NCI-H1436 (cell line): Measurements from ENCODE around the gene DSP.
A peak's percentile ranks its signal among the peaks of the same experiment; 100 is the strongest.

ENCODE experiments used
- DNase-seq: peaks from one replicate; lab custom pipeline; 2025; lab: John Stamatoyannopoulos, UW

DSP gene, protein sequence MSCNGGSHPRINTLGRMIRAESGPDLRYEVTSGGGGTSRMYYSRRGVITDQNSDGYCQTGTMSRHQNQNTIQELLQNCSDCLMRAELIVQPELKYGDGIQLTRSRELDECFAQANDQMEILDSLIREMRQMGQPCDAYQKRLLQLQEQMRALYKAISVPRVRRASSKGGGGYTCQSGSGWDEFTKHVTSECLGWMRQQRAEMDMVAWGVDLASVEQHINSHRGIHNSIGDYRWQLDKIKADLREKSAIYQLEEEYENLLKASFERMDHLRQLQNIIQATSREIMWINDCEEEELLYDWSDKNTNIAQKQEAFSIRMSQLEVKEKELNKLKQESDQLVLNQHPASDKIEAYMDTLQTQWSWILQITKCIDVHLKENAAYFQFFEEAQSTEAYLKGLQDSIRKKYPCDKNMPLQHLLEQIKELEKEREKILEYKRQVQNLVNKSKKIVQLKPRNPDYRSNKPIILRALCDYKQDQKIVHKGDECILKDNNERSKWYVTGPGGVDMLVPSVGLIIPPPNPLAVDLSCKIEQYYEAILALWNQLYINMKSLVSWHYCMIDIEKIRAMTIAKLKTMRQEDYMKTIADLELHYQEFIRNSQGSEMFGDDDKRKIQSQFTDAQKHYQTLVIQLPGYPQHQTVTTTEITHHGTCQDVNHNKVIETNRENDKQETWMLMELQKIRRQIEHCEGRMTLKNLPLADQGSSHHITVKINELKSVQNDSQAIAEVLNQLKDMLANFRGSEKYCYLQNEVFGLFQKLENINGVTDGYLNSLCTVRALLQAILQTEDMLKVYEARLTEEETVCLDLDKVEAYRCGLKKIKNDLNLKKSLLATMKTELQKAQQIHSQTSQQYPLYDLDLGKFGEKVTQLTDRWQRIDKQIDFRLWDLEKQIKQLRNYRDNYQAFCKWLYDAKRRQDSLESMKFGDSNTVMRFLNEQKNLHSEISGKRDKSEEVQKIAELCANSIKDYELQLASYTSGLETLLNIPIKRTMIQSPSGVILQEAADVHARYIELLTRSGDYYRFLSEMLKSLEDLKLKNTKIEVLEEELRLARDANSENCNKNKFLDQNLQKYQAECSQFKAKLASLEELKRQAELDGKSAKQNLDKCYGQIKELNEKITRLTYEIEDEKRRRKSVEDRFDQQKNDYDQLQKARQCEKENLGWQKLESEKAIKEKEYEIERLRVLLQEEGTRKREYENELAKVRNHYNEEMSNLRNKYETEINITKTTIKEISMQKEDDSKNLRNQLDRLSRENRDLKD (N-terminal part only)

DNA sequence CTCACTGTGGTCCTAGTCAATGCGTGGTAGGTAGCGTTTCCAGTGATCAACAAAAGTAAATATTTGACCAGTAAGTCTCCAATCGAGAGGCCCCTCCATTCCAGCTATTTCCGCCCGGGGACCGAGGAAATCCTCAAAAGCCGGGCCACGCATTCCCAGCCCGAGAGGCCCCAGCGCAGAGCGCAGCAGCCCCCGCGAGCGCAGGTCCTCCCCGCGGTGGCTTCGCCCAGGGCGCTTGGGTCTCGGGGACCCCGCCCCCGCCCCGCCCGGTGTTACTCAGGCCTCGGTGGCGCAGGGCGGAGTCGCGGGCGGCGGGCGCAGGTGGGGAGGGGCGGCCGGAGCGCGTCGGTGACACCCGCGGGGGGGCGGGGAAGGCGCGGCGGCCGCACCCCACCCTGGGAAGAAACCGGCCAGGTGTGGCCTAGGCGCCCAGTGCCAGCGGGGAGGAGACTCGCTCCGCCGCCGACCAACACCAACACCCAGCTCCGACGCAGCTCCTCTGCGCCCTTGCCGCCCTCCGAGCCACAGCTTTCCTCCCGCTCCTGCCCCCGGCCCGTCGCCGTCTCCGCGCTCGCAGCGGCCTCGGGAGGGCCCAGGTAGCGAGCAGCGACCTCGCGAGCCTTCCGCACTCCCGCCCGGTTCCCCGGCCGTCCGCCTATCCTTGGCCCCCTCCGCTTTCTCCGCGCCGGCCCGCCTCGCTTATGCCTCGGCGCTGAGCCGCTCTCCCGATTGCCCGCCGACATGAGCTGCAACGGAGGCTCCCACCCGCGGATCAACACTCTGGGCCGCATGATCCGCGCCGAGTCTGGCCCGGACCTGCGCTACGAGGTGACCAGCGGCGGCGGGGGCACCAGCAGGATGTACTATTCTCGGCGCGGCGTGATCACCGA, at the start of gene DSP:
Gene DSP (plus strand): TSS at position 497 of the 890 bp plus-strand sequence. CDS start 245 bp downstream, at position 742.
- DNase-seq, result peak; percentile 21

DNA sequence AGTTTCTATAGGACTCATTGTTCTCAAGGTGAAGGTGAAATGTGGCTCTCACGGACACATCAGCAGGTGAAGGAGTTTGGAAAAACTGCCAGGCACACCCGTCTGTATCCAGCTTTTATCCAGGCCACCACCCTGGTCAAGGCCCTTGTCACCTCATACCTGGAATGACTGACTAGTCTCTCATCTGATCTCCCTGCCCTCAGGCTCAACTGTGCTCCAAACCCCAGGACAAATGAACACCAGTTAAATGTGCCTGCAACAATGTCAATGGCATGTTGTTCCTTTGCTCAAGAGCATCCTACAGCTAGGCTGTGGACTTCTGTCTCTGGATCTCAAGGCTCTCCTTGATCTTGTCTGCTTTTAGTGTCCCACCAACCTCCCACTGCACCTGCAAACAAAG, 47.6 kb upstream of the DSP start:
- DNase-seq, result no peak

GRCh38 chr6:7494638-7495037, 46.8 kb upstream of the DSP start:
- DNase-seq, result no peak

DNA sequence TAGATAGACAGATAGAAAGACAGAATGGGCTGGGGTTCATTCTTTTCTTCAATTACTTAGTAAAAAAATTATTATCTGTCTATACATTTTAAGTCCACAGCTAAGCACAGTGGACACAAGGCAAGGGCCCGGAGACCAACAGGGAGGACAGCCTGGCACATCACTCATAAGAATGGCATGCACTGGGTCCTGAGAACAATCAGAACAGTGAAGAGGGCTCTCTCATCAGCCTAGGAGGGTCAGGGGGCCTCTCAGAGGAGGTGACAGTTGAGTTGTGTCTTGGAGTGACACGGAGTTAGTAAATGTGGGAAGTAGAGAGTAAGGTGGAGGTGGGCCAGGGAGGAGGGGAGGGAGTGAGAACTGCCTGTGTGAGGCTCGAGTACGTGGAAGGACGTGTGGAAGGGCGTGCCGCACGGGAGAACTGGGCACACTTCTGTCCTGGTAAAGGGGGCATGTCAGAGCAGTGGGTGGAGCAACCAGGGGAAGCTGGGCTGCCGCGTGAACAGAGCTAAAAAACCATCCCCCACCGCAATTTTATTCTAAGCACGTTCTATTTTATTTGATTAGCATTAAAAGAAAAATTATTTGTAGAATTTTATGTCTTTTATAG, 45.1 kb upstream of the DSP start:
- DNase-seq, result no peak

GRCh38 chr6:7500752-7501282, 40.7 kb upstream of the DSP start:
- no peak for DNase-seq

DNA sequence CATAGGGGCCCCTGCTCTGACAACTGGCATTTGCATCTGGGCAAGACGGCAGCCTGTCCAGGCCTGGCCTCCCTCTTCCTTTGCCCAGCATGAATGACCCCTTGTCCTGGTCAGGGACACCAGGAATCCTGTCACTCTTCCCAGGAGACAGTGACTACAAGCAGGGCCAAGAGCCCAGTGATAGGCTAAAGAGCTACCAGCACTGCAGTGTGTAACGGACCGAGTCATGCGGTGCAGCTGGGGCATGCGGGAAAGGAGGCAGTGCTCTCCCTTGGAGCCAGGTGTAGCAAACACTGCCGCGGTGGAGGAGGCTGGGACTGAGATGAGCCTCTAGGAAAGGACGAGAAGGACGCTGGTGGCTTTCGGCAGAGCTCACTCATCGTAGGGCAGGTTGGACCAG, 38.7 kb upstream of the DSP start:
- DNase-seq, result no peak

DNA sequence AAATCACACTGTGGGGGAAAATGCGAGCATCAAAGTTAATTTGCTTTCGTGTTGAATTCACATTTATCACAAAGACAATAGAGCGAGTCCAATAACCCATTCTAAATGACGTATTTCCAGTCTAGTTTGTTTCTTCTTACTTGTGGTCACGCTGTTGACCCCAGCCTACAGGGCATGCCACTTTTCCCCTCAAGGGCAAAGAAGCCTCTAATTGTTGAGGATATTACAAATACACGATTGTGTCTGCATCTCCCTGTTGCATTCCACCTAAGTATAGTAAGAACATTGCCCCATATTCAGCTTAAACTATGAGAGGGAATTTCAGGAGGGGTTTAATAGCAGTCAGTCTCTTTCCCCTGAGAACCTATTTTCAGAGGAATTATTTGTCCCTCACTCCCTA, 37.4 kb upstream of the DSP start:
- no peak for DNase-seq

GRCh38 chr6:7505189-7505699, 36.2 kb upstream of the DSP start:
- no peak for DNase-seq

DNA sequence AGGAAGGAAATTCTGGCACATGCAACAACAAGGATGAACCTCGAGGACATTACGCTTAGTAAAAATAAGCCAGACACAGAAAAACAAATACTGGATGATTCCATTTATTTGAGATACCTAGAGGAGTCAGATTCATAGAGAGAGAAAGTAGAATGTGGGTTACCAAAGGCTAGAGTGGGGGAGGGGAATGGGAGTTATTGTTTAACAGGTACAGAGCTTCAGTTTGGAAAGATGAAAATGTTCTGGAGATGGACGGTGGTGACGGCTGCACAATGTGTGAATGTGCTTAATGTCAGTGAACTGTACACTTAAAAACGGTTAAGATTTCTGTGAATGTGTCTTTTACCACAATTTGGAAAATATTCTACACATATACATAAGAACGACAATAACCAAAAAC, 33.9 kb upstream of the DSP start:
- DNase-seq, result no peak

GRCh38 chr6:7512320-7512719, 29.2 kb upstream of the DSP start:
- DNase-seq, result no peak

DNA sequence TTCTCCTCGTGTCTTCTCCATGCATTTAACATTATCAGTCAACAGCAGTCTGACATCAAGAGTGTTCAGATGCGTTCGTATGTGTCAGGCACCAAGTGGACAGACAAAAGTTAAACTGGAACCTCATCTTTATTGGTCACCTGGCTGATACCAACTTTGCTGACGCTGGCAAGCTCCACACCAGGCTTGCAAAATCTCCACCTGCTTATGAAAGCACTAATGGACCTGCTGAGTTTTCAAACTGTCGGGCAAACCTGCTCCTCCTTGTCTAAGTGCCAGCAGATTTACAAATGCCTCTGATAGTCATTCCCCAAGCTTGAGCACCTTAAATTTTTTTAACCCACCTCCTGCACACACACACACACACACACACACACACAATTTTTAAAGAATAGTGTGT, 27.9 kb upstream of the DSP start:
- no peak for DNase-seq

DNA sequence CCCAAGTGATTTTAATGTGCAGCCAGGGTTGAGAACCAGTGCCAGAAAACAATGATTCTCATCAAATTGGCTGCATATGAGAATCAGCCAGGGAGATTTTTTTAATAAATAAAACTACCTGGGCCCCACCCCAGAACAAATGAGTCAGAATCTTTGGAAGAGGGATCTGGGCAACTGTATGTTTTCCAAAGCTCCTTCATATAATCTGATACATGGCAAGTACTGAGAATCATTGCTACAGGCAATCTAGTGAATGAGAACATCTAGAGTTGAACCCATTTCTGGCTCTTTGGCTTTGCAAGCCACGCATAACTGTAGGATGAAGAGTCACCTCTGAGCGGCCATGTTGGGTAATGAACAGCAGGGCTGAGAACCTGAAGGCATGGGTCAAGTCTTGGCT, 26.1 kb upstream of the DSP start:
- no peak for DNase-seq

DNA sequence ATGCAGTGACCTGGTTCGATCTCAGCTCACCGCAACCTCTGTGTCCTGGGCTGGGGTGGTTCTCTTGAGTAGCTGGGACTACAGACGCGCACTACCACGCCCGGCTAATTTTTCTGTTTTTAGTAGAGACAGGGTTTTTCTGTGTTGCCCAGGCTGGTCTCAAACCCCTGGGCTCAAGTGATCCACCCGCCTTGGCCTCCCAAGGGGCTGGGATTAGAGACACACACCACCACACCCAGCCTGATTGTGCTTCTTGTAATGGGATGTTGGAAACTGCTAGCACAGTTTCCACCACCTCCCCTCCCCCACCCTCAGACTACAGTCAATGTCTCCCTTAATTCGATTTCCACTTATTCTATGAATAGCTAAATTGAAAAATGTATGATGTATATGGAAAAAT, 22.6 kb upstream of the DSP start:
- DNase-seq, result no peak

- DNase-seq, result no peak
Measured at GRCh38 chr6:7522873-7523272, 18.6 kb upstream of the DSP start.

- no peak for DNase-seq
Measured at GRCh38 chr6:7523922-7524321, 17.5 kb upstream of the DSP start.

- DNase-seq, result no peak
Measured at GRCh38 chr6:7526755-7527154, 14.7 kb upstream of the DSP start.

DNA sequence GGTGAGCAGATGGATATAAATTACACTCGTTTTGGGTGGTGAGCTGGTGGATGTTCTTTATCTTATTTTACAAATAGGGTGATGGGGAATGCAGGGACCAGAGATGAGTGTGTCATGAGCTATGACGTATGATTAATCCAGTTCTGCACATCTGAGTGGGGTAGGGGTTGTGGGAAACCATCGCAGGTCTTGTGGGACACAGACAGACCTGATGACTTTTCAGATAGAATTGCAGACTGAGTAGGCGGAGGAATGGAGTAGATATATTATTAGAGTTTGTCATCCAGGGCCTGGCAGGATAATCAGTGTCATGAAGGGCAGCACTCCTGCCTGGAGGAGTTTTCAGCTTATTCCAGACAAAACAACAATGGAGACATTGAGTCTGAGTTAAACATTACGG, 12.9 kb upstream of the DSP start:
- no peak for DNase-seq

DNA sequence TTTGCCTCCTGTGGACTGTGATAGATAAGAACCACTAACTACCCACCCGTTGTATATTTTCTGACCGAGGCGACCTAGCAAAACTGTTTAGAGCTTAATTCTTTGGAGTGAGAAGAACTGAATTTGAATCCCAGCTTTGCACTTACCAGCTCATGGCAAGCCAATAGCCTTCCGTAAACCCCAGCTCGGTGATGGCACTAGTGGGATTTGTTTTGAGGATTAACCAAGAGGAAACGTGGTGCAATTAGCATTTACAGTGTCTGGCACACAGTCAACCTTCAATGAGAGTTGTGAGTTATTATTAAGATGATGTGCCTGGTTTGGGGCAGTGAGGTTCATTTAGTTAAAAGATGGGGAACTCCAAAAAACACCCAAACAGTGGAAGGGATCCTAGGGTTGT, 12.3 kb upstream of the DSP start:
- no peak for DNase-seq

DNA sequence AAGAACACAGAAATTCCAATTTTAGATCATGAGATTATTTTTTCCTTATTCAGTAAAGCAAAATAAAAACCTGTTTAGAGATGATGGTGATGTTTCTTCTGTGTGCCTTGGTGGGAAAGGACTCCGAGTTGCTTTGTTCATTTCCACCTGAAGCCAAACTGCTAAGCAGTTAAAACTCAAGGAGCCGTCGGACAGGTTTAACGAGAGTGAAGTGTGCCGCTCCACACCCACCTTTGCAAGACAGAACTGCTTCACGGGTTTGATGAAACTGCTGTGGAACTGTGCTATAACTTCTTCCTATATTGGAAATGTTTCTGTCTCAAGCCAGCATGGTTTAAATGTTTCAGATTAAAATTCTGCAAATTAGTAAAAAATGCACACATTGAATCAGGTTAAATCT, 9.2 kb upstream of the DSP start:
- no peak for DNase-seq

DNA sequence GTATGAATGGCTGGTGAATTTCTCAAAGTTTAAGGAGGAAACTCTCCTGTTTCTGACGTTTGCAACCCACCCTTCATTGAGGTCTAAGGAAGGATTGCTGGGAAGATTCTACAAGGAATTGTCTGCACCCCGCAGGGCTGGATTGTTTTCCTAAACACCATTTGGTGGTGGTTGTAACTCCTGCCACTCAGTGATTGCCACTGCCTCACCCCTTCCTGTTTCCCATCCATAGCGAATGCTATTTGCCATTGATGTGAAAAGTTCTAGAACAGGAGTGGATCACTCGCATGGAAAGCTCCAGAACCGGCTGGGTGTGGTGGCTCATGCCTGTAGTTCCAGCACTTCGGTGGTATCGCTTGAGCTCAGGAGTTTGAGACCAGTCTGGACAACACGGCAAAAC, 8.7 kb upstream of the DSP start:
- DNase-seq, result no peak

GRCh38 chr6:7534192-7534591, 7.3 kb upstream of the DSP start:
- DNase-seq, result no peak
